Stimulated activated CD4-positive, alpha-beta T cell treated with anti-CD3 and anti-CD28 coated beads, Interleukin-15, amount 100 ng/mL, for 24 hours (primary cell): ENCODE results near the gene RIMKLB.

Source experiments
- DNase-seq: peaks from one replicate; pipeline ENCODE4 v3.0.0-alpha.2; 2020

Gene RIMKLB

DNA sequence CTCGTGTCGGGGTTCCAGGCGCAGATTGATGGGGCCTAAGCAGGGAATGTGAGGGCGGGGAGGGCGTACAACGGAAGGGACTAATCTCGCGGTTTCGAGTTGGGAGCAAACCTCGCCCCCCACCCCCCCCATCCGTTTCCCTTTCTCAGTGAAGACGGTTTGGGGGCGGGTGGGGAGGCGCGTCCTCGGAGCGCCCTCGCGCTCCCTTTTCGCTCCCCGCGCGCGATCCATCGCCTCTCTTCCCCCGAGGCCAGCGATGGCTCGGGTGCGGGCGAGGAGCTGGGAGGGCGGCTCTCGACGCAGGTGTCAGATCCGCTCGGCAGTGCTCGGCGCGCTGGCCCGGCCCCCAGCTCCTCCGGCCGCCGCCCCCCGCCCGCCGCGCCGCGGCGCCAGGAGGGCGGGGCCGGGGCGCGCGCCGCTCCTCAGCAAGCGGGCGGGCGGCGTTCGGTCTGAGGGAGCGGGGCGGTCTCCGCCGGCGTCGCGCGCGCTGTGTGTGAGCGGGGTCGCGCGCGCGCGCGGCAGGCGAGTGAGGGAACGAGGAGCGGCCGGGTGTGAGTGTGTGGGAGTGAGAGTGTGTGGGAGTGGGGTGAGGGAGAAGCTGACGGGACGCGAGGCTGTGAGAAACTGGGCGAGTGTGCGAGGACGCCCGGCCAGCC lies at the start of gene RIMKLB:
TSS of gene RIMKLB (plus strand) at position 516 of the 656 bp plus-strand sequence. CDS start 15,876 bp downstream, outside the sequence.
- DNase-seq: peak; percentile 83

- peak; percentile 86 for DNase-seq
Observed at GRCh38 chr12:8648576-8649205, 49.1 kb upstream of the RIMKLB start.

GRCh38 chr12:8655421-8655820 lies 42.4 kb upstream of the RIMKLB start:
- no peak for DNase-seq

GRCh38 chr12:8658346-8658745 lies 39.4 kb upstream of the RIMKLB start:
- DNase-seq: no peak

GRCh38 chr12:8661016-8661415 lies 36.8 kb upstream of the RIMKLB start:
- DNase-seq: no peak

DNA sequence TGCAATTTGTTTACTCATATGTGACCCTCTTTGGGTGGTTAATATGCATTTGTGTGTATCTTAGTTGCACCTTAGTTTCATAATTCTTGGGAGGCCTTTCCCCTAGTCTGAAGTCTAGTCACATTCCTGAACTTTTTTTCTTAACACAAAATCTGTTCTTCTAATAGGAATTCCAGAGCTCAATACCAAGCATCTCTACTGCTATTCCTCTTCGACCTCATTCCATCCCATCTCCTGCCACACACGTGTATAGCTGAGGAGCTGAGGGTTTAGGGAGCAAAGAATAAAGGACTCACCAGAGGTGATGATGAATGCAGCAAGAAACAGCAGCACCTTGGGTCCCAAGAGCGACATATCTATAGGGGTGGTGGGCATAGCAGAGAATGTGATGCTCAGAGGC lies 36.0 kb upstream of the RIMKLB start:
- DNase-seq: no peak

- DNase-seq: no peak
Observed at GRCh38 chr12:8662593-8662992, 35.2 kb upstream of the RIMKLB start, which contains the start of gene MFAP5. Gene MFAP5, minus strand, starts transcription at chr12:8662826. Its CDS starts 722 bp downstream, at chr12:8662104.

GRCh38 chr12:8664228-8664913 lies 33.4 kb upstream of the RIMKLB start:
- no peak for DNase-seq

DNA sequence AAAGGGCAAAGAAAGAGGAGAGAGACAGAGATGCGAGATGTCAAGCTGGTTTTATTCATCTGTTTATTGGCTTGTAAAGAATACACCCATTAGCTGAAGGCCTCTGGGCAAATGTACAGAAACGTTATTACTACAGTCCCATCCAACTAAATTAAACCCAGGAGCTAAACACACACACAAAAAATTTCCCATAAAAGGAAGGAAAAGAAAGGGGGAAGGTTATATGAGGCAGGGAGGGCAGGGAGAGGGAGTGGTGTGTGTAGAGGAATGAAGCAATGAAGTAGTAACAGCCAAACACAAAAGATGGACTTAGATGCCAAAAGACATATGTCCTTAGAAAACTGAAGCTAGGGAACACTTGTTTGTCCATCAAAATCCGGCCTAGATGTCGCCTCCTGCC lies 32.0 kb upstream of the RIMKLB start:
- DNase-seq: no peak

DNA sequence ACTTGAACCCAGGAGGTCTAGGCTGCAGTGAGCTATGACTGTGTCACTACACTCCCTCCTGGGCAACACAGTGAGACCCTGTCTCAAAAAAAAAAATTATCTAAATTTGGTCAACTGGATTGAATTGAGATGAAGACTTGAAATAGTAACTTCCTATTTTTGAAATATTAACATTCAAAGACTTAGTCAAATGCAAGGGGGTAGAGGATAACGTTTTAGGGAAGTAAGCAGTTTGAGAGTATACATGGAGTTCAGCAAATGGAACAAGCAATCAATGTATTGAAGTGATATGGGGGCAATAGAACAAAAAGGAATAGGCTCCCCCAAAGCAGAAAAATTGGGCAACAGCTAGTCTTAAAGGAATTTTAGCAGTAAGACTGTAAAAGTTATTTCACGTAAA lies 30.5 kb upstream of the RIMKLB start:
- DNase-seq: no peak

DNA sequence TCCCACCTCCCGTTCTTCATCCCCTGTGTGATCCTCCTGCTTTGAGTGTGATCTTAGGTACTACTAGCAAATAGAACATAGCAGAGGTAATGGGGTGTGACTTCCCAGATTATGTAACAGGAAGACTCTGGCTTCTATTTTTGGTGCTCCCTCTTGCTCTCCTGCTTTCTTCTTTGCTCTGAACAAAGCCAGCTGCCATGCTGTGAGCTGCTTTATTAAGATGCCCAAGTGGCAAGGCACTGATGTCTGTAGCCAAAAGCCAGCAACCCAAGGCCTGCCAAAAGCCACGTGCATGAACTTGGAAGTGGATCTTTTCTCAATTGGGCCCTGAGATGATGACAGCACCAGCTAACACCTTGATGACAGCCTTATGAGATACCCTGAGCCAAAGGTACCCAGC lies 29.4 kb upstream of the RIMKLB start:
- DNase-seq: no peak

GRCh38 chr12:8672381-8672780 lies 25.4 kb upstream of the RIMKLB start:
- no peak for DNase-seq

GRCh38 chr12:8675591-8676036 lies 22.2 kb upstream of the RIMKLB start:
- no peak for DNase-seq

GRCh38 chr12:8676651-8677050 lies 21.1 kb upstream of the RIMKLB start:
- DNase-seq: no peak

- no peak for DNase-seq
Observed at GRCh38 chr12:8677362-8677761, 20.4 kb upstream of the RIMKLB start.

- no peak for DNase-seq
Observed at GRCh38 chr12:8678661-8679111, 19.1 kb upstream of the RIMKLB start.

DNA sequence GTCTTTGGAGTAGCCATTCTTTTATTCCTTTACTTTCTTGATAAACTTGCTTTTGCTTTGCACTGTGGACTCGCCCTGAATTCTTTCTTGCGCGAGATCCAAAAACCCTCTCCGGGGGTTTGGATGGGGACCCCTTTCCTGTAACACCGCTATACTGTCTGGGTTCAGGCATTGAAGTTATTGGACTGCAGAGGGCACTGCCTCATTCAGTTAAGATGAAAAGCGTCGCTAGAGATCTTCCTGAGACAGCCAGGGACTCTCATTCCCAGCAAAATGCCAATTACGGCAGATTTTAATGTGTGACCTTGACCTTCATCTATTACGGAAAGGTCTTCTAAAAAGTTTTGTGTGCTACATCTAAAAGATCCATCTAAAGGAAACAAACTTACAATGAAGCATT lies 17.3 kb upstream of the RIMKLB start:
- no peak for DNase-seq

- DNase-seq: no peak
Observed at GRCh38 chr12:8681129-8681884, 16.5 kb upstream of the RIMKLB start.

DNA sequence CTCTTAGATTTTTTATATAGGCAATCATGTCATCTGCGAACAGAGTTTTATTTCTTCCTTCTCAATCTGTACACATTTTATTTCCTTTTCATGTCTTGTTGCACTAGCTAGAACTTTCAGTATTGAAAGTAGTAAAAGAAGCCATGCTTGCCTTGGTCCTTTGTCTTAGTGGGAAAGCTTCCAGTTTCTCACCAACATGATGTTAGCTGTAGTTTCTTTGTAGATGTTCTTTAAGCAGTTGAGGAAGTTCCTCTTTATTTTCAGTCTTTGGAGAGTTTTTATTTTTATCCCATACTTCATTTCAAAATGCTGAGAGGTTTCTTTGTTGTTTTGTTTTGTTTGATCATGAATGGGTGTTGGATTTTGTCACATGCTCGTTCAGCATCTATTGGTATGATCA lies 12.7 kb upstream of the RIMKLB start:
- DNase-seq: no peak

GRCh38 chr12:8687846-8688601 lies 9.8 kb upstream of the RIMKLB start:
- no peak for DNase-seq

GRCh38 chr12:8689681-8690080 lies 8.1 kb upstream of the RIMKLB start:
- no peak for DNase-seq

- no peak for DNase-seq
Observed at GRCh38 chr12:8692573-8692972, 5.2 kb upstream of the RIMKLB start.
